GM21360 (cell line): ENCODE measurements around the gene CFDP1.
"Not testable (repeated sequence)": the region's sequence is repeated elsewhere in the genome, so short reads cannot be mapped to it uniquely, and the experiment has no call there.

Experiments
- ATAC-seq: cut with Tn5 transposase; IDR thresholded peaks from one replicate; pipeline ENCODE4 v1.9.1; 2021; ENCODE audit warnings: mild to moderate bottlenecking, moderate library complexity; ENCODE audit not compliant: unreplicated experiment

Gene CFDP1

GRCh38 chr16:75298267-75298666, 135.0 kb downstream of the CFDP1 start:
- ATAC-seq: no peak

- ATAC-seq: no peak
These were observed 136.7 kb downstream of the CFDP1 start for GRCh38 chr16:75296606-75297005.

- ATAC-seq: no peak
These were observed 138.4 kb downstream of the CFDP1 start for GRCh38 chr16:75294773-75295459.

- ATAC-seq: no peak
These were observed 139.5 kb downstream of the CFDP1 start for GRCh38 chr16:75293772-75294171.

GRCh38 chr16:75293173-75293572, 140.1 kb downstream of the CFDP1 start:
- ATAC-seq: no peak

- no peak for ATAC-seq
These were observed 140.6 kb downstream of the CFDP1 start for GRCh38 chr16:75292691-75293090.

GRCh38 chr16:75289189-75289588, 144.1 kb downstream of the CFDP1 start:
- no peak for ATAC-seq

GRCh38 chr16:75288596-75289120, 144.6 kb downstream of the CFDP1 start:
- ATAC-seq: no peak

GRCh38 chr16:75288181-75288580, 145.1 kb downstream of the CFDP1 start:
- ATAC-seq: no peak

GRCh38 chr16:75287708-75288107, 145.6 kb downstream of the CFDP1 start:
- ATAC-seq: no peak

- no peak for ATAC-seq
These were observed 146.9 kb downstream of the CFDP1 start for GRCh38 chr16:75286389-75286788.

- ATAC-seq: no peak
These were observed 150.6 kb downstream of the CFDP1 start for GRCh38 chr16:75282466-75283281.

- ATAC-seq: no peak
These were observed 151.5 kb downstream of the CFDP1 start for GRCh38 chr16:75281826-75282225.

GRCh38 chr16:75281009-75281408, 152.3 kb downstream of the CFDP1 start:
- not testable (repeated sequence) for ATAC-seq

- no peak for ATAC-seq
These were observed 152.9 kb downstream of the CFDP1 start for GRCh38 chr16:75280331-75280804.

GRCh38 chr16:75279305-75279704, 154.0 kb downstream of the CFDP1 start:
- ATAC-seq: no peak

- ATAC-seq: no peak
These were observed 160.0 kb downstream of the CFDP1 start for GRCh38 chr16:75273054-75273925.

- ATAC-seq: not testable (repeated sequence)
These were observed 160.7 kb downstream of the CFDP1 start for GRCh38 chr16:75272629-75273028.

GRCh38 chr16:75272097-75272551, 161.2 kb downstream of the CFDP1 start:
- peak; percentile 49 for ATAC-seq

GRCh38 chr16:75271441-75272096, 161.7 kb downstream of the CFDP1 start:
- no peak for ATAC-seq
